PC-9 (cell line): Measurements from ENCODE around the gene AGAP1.

Experiments used
- EZH2 ChIP-seq: fragments of 200-600 bp; sonication (generic); IDR thresholded peaks from 2 replicates; pipeline ENCODE4 v1.8.0; 2017; ENCODE audit warnings: antibody characterized with exemption, low read depth
- TF ChIP-seq, protein P1 (sequence below): fragments of 200-600 bp; sonication (generic); conservative IDR thresholded peaks from 2 replicates; pipeline ENCODE4 v1.6.1; 2017; ENCODE audit warnings: mixed run types, antibody characterized with exemption, mild to moderate bottlenecking, moderate library complexity

DNA sequence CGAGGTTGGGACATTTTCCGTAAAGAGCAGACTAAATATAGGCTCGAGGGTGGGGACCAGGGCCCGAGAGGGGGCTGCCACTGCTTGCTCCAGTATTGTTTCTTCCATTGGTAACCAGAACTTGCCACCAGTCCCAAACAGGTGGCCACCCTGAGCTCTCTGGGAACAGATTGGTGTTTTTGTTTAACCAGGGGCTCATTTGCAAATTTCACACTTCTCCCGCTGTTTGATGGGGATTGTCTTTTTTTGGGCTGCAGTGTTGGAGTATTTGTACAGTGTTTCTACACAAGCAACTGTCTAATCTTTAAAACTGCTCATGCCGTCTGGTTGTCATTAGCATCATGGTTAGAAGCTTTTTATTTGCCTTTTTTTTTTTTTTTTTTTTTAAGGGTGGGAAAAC is 8.5 kb downstream of the AGAP1 start:
- TF ChIP-seq, protein P1, sequence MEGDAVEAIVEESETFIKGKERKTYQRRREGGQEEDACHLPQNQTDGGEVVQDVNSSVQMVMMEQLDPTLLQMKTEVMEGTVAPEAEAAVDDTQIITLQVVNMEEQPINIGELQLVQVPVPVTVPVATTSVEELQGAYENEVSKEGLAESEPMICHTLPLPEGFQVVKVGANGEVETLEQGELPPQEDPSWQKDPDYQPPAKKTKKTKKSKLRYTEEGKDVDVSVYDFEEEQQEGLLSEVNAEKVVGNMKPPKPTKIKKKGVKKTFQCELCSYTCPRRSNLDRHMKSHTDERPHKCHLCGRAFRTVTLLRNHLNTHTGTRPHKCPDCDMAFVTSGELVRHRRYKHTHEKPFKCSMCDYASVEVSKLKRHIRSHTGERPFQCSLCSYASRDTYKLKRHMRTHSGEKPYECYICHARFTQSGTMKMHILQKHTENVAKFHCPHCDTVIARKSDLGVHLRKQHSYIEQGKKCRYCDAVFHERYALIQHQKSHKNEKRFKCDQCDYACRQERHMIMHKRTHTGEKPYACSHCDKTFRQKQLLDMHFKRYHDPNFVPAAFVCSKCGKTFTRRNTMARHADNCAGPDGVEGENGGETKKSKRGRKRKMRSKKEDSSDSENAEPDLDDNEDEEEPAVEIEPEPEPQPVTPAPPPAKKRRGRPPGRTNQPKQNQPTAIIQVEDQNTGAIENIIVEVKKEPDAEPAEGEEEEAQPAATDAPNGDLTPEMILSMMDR = no peak
- no peak for TF ChIP-seq EZH2
